GM19438 (cell line): Measurements from ENCODE around the gene OAS2.

Experiments used
- ATAC-seq: cut with Tn5 transposase; IDR thresholded peaks from one replicate; pipeline ENCODE4 v1.9.1; 2021; ENCODE audit warnings: low read depth; ENCODE audit not compliant: unreplicated experiment

The OAS2 gene

GRCh38 chr12:113056631-113057488, 78.5 kb downstream of the OAS2 start, which contains the start of gene DTX1:
Gene DTX1, plus strand, starts transcription at chr12:113056730. Its CDS starts 1,463 bp downstream, at chr12:113058193.
- no peak for ATAC-seq

GRCh38 chr12:113057565-113058485, 79.5 kb downstream of the OAS2 start:
- no peak for ATAC-seq

DNA sequence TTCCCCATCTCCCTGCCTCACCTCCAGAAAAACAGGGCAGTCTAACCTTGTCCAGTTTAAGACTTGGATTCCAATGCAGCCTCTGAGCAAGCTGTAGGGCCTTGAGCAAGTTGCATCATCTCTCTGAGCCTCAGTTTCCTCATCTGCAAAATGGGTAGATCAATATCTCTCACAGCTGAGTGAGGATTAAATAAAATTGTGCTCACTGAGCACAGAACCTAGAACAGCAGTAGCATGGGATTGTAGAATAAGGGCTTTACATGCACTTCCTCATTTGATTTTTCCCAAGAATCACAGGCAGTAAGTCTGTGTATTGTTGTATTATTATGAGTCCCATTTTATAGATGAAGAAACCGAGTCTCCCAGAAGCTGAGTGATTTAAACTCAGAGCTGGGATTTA, 80.2 kb downstream of the OAS2 start:
- ATAC-seq: no peak

GRCh38 chr12:113059071-113059595, 80.8 kb downstream of the OAS2 start:
- no peak for ATAC-seq

DNA sequence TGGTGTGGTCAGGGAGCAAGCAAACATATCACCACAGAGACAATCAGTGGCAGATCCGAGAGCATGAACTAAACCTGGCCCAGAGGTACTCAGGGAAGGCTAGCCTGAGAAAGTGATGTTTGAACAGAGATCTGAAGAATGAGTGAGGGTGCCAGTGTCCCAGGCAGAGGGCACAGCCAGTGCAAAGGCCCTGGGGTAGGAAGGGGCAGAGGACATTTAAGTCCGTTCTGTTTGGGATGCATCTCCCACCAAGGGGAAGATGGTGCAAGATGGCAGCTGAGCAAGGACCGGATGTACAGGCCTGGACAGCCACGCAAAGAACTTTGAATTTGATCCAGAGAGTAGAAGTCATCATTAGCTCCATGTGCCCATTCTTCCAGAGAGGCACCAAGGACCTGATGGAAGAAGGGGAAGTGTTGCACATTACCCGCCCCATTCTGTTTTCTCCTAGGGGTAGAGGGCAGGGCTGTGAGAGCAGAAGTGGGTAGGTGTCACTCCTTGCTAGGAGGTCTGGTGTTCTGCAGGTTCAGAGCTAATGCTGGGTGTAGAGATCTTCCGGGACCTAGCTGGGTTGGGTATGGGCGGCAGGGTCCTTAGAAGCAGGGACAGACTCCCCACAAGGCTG, 82.1 kb downstream of the OAS2 start:
- ATAC-seq: no peak

- ATAC-seq: no peak
These were observed 82.9 kb downstream of the OAS2 start for GRCh38 chr12:113061061-113061694.
